ENCODE measurements around the gene KLHL22. TPM values are rescaled to one million over a fixed set of nuclear protein-coding genes. Genes with fewer than 3 reads are reported as not detected.

The KLHL22 gene
- total and polyA plus RNA-seq, 2 of the 13 experiments (the other 11 are each of a cell fraction or from before 2014, with no cell fraction given) = 10.9 to 14.8 TPM

DNA sequence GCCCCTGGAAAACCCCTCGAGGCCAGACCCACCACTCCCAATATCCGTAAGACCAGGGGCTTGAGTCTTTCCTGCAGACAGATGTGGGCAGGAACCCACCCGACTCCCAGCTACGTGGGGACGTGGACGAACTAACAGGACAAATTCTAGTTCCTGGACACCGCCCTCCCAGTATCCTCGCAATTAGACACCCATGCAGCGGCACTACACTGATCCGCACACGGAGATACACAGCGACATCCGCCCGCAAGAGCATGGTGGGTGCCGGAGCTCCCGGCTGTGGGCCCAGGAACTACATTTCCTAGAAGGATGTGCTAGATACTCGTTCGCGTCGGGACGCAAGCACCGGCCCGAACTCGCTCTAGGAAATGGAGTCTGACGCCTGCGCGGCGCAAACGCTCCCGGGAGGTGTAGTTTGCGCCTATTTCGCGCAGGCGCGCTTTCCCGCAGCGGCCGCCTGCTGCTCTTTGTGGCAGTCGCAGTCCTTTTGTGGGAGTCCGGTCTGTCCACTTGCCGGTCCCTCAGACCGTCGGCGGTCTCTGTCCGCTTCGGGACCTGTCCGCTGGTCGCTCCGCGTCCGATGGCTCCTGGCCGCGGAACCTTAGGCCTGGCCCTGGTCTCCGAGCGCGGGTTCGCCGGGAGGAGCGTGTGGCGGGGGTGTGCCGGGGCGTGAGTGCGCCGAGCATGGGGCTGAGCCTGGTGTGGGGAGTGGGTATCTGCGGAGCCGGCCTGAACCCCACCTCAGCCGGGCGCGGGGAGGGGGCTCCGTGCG lies 101.7 kb downstream of the KLHL22 start, which contains the start of gene ZNF74 (continued):
- TF ChIP-seq, protein P1, sequence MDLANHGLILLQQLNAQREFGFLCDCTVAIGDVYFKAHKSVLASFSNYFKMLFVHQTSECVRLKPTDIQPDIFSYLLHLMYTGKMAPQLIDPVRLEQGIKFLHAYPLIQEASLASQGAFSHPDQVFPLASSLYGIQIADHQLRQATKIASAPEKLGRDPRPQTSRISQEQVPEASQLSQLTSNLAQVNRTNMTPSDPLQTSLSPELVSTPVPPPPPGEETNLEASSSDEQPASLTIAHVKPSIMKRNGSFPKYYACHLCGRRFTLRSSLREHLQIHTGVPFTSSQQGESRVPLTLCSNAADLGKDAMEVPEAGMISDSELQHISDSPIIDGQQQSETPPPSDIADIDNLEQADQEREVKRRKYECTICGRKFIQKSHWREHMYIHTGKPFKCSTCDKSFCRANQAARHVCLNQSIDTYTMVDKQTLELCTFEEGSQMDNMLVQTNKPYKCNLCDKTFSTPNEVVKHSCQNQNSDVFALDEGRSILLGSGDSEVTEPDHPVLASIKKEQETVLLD (CRISPR knock-in tag; IDR thresholded peaks at IDR 0.05; ENCODE audit: low read depth) = no peak
- no peak; the same call in 1 of the 2 replicates for TF ChIP-seq ATF1 (CRISPR knock-in tag; IDR thresholded peaks at IDR 0.05)
- no peak for TF ChIP-seq MEIS1 (CRISPR knock-in tag; IDR thresholded peaks at IDR 0.05; ENCODE audit: borderline replicate concordance)
- no peak for TF ChIP-seq HOXA7 (CRISPR knock-in tag; IDR thresholded peaks at IDR 0.05)
- TF ChIP-seq, protein P2, sequence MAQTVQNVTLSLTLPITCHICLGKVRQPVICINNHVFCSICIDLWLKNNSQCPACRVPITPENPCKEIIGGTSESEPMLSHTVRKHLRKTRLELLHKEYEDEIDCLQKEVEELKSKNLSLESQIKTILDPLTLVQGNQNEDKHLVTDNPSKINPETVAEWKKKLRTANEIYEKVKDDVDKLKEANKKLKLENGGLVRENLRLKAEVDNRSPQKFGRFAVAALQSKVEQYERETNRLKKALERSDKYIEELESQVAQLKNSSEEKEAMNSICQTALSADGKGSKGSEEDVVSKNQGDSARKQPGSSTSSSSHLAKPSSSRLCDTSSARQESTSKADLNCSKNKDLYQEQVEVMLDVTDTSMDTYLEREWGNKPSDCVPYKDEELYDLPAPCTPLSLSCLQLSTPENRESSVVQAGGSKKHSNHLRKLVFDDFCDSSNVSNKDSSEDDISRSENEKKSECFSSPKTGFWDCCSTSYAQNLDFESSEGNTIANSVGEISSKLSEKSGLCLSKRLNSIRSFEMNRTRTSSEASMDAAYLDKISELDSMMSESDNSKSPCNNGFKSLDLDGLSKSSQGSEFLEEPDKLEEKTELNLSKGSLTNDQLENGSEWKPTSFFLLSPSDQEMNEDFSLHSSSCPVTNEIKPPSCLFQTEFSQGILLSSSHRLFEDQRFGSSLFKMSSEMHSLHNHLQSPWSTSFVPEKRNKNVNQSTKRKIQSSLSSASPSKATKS (CRISPR knock-in tag; IDR thresholded peaks at IDR 0.05) = no peak
- TF ChIP-seq ZNF350 (CRISPR knock-in tag; IDR thresholded peaks at IDR 0.05; ENCODE audit: borderline replicate concordance, low read depth) = peak; percentile 58; the same call in 1 of the 2 replicates
- TF ChIP-seq, protein P3, sequence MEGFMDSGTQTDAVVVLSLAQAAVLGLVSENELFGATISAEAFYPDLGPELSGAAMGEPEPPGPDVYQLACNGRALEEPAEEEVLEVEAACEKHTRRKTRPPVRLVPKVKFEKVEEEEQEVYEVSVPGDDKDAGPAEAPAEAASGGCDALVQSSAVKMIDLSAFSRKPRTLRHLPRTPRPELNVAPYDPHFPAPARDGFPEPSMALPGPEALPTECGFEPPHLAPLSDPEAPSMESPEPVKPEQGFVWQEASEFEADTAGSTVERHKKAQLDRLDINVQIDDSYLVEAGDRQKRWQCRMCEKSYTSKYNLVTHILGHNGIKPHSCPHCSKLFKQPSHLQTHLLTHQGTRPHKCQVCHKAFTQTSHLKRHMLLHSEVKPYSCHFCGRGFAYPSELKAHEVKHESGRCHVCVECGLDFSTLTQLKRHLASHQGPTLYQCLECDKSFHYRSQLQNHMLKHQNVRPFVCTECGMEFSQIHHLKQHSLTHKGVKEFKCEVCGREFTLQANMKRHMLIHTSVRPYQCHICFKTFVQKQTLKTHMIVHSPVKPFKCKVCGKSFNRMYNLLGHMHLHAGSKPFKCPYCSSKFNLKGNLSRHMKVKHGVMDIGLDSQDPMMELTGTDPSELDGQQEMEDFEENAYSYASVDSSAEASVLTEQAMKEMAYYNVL (CRISPR knock-in tag; IDR thresholded peaks at IDR 0.05; ENCODE audit: borderline replicate concordance) = no peak
- TF ChIP-seq, protein P4, sequence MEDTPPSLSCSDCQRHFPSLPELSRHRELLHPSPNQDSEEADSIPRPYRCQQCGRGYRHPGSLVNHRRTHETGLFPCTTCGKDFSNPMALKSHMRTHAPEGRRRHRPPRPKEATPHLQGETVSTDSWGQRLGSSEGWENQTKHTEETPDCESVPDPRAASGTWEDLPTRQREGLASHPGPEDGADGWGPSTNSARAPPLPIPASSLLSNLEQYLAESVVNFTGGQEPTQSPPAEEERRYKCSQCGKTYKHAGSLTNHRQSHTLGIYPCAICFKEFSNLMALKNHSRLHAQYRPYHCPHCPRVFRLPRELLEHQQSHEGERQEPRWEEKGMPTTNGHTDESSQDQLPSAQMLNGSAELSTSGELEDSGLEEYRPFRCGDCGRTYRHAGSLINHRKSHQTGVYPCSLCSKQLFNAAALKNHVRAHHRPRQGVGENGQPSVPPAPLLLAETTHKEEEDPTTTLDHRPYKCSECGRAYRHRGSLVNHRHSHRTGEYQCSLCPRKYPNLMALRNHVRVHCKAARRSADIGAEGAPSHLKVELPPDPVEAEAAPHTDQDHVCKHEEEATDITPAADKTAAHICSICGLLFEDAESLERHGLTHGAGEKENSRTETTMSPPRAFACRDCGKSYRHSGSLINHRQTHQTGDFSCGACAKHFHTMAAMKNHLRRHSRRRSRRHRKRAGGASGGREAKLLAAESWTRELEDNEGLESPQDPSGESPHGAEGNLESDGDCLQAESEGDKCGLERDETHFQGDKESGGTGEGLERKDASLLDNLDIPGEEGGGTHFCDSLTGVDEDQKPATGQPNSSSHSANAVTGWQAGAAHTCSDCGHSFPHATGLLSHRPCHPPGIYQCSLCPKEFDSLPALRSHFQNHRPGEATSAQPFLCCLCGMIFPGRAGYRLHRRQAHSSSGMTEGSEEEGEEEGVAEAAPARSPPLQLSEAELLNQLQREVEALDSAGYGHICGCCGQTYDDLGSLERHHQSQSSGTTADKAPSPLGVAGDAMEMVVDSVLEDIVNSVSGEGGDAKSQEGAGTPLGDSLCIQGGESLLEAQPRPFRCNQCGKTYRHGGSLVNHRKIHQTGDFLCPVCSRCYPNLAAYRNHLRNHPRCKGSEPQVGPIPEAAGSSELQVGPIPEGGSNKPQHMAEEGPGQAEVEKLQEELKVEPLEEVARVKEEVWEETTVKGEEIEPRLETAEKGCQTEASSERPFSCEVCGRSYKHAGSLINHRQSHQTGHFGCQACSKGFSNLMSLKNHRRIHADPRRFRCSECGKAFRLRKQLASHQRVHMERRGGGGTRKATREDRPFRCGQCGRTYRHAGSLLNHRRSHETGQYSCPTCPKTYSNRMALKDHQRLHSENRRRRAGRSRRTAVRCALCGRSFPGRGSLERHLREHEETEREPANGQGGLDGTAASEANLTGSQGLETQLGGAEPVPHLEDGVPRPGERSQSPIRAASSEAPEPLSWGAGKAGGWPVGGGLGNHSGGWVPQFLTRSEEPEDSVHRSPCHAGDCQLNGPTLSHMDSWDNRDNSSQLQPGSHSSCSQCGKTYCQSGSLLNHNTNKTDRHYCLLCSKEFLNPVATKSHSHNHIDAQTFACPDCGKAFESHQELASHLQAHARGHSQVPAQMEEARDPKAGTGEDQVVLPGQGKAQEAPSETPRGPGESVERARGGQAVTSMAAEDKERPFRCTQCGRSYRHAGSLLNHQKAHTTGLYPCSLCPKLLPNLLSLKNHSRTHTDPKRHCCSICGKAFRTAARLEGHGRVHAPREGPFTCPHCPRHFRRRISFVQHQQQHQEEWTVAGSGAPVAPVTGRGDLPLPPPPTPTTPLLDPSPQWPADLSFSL (CRISPR knock-in tag; IDR thresholded peaks at IDR 0.05) = no peak
- TF ChIP-seq ZNF354B (CRISPR knock-in tag; IDR thresholded peaks at IDR 0.05) = no peak
- TF ChIP-seq, protein P5, sequence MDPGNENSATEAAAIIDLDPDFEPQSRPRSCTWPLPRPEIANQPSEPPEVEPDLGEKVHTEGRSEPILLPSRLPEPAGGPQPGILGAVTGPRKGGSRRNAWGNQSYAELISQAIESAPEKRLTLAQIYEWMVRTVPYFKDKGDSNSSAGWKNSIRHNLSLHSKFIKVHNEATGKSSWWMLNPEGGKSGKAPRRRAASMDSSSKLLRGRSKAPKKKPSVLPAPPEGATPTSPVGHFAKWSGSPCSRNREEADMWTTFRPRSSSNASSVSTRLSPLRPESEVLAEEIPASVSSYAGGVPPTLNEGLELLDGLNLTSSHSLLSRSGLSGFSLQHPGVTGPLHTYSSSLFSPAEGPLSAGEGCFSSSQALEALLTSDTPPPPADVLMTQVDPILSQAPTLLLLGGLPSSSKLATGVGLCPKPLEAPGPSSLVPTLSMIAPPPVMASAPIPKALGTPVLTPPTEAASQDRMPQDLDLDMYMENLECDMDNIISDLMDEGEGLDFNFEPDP (CRISPR knock-in tag; conservative IDR thresholded peaks at IDR 0.05) = 0 out of 2 replicates have a peak, but pooled peaks have one; percentile 70
- peak; percentile 74; the same call in 1 of the 2 replicates for TF ChIP-seq ZNF296 (CRISPR knock-in tag; conservative IDR thresholded peaks at IDR 0.05)

Measured in HepG2 (cell line).